Measurements from ENCODE around the gene KLK11.

- TF ChIP-seq POLR2A (IDR thresholded peaks at IDR 0.05; ENCODE audit: low read depth, low read length) (no peak), TAF1 (IDR thresholded peaks at IDR 0.05; ENCODE audit: low read depth, low read length) (no peak)
These were observed 6.9 kb downstream of the KLK11 start, which contains the start of gene KLK10 for GRCh38 chr19:51019544-51019925.
